IPS DF 19.7 (cell line): Measurements from ENCODE around the gene IGSF3.
"Not testable (repeated sequence)": the region's sequence is repeated elsewhere in the genome, so short reads cannot be mapped to it uniquely, and the experiment has no call there.

Source experiments
- DNase-seq: peaks from one replicate; pipeline ENCODE4 v3.0.0-alpha.2; 2013; ENCODE audit warnings: low read depth, low spot score

The IGSF3 gene

GRCh38 chr1:116599369-116599768 is 68.2 kb downstream of the IGSF3 start:
- not testable (repeated sequence) for DNase-seq

GRCh38 chr1:116598420-116599036 is 69.0 kb downstream of the IGSF3 start:
- not testable (repeated sequence) for DNase-seq

- DNase-seq, result not testable (repeated sequence)
Measured at GRCh38 chr1:116597388-116597787, 70.1 kb downstream of the IGSF3 start.

- not testable (repeated sequence) for DNase-seq
Measured at GRCh38 chr1:116596742-116597307, 70.7 kb downstream of the IGSF3 start.

GRCh38 chr1:116595946-116596741 is 71.4 kb downstream of the IGSF3 start:
- DNase-seq, result not testable (repeated sequence)

- not testable (repeated sequence) for DNase-seq
Measured at GRCh38 chr1:116595065-116595840, 72.3 kb downstream of the IGSF3 start.

GRCh38 chr1:116593977-116594376 is 73.6 kb downstream of the IGSF3 start:
- DNase-seq, result not testable (repeated sequence)

GRCh38 chr1:116593401-116593800 is 74.1 kb downstream of the IGSF3 start:
- DNase-seq, result not testable (repeated sequence)

GRCh38 chr1:116591951-116592605 is 75.5 kb downstream of the IGSF3 start:
- DNase-seq, result not testable (repeated sequence)

- DNase-seq, result not testable (repeated sequence)
Measured at GRCh38 chr1:116591006-116591950, 76.3 kb downstream of the IGSF3 start.

GRCh38 chr1:116590359-116591005 is 77.1 kb downstream of the IGSF3 start:
- DNase-seq, result not testable (repeated sequence)

GRCh38 chr1:116589101-116589735 is 78.3 kb downstream of the IGSF3 start:
- not testable (repeated sequence) for DNase-seq

- DNase-seq, result no peak
Measured at GRCh38 chr1:116587501-116588227, 79.9 kb downstream of the IGSF3 start.

- no peak for DNase-seq
Measured at GRCh38 chr1:116586741-116587143, 80.8 kb downstream of the IGSF3 start.

- no peak for DNase-seq
Measured at GRCh38 chr1:116585886-116586285, 81.6 kb downstream of the IGSF3 start.

GRCh38 chr1:116581323-116581885 is 86.1 kb downstream of the IGSF3 start:
- no peak for DNase-seq

GRCh38 chr1:116580446-116581322 is 86.8 kb downstream of the IGSF3 start:
- DNase-seq, result no peak
